Activated naive CD4-positive, alpha-beta T cell treated with anti-CD3 and anti-CD28 coated beads, Interleukin-2, amount 50 U/mL, for 16 hours (primary cell): Measurements from ENCODE around the gene S100A7.
"Not testable (repeated sequence)": the region's sequence is repeated elsewhere in the genome, so short reads cannot be mapped to it uniquely, and the experiment has no call there.

Experiments used
- DNase-seq: peaks from one replicate; pipeline ENCODE4 v3.0.0-alpha.2; 2020

S100A7 gene

GRCh38 chr1:153429266-153430165 lies 30.9 kb downstream of the S100A7 start:
- no peak for DNase-seq

DNA sequence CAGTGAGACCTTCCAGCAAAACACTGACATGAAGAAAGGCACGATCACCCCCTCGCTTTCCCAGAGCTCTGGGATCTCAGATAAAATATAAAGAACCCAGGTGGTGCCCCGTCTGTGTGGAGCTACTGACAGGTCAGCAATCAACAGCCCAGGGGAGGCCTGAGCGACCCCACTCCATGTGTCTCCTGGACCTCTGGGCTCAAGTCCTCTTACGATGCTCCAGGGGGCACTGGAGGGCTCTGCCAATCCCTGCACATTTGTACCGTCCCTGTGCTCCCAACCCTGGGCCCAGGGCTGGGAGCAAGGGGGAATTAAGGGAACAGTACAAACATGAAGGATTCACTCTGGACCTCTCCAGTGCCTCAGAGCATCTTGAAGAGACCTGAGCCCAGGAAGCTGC lies 31.7 kb downstream of the S100A7 start:
- DNase-seq: no peak

GRCh38 chr1:153428073-153428638 lies 32.3 kb downstream of the S100A7 start:
- no peak for DNase-seq

- DNase-seq: no peak
These were observed 33.6 kb downstream of the S100A7 start for GRCh38 chr1:153426809-153427208.

DNA sequence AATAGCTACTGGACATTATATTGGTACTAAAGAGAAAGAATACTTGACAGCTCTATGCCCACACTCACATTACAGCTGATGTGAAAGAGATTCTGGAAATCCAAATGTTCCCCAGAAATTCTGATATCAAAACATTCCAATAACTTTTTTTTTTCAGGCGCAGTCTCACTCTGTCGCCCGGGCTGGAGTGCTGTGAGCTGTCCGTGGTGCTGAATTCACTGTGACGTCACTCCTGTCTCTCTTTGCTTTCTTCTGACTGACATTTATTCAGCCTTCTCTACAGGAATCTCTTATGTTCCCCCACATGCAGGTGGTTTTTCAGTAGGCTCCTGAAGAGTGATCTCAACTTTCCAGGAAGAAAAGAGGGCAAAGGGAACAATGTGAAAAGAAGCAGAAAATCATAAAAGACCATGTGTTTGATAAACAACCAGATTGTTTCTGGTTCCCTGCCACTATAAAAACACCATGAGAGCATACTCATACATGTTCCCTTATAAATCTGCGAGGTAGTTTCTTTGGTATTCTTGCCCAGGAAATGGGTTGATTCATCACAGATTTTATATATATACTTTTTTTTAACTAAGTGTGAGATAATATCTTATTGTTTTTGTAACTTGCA lies 37.9 kb downstream of the S100A7 start:
- DNase-seq: peak; percentile 60

- no peak for DNase-seq
These were observed 40.1 kb downstream of the S100A7 start for GRCh38 chr1:153420306-153420705.

- DNase-seq: not testable (repeated sequence)
These were observed 41.0 kb downstream of the S100A7 start for GRCh38 chr1:153419436-153419793.

- not testable (repeated sequence) for DNase-seq
These were observed 41.6 kb downstream of the S100A7 start for GRCh38 chr1:153418758-153419435.

GRCh38 chr1:153417136-153417888 lies 43.1 kb downstream of the S100A7 start:
- DNase-seq: no peak

- DNase-seq: no peak
These were observed 44.4 kb downstream of the S100A7 start, which contains the start of gene S100A7A for GRCh38 chr1:153415850-153416570. Gene S100A7A (plus strand): TSS chr1:153416520. CDS start chr1:153418083, 1,563 bp downstream.

DNA sequence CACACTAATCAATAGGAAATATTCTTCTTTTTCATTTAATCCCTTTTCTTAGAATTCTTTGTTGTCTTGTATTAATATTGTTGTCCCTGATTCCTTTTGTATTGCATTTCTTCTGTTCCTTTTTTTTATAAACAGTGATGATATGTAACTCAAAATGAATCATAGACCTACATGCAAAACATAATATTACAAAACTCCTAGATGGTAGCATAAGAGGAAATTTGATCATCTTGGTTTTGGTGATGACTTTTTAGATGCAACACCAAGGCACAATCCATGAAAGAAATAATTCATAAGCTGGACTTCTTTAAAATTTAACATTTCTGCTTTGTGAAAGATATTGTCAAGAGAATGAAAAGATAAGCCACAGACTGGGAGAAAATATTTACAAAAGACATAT lies 46.5 kb downstream of the S100A7 start:
- not testable (repeated sequence) for DNase-seq
